Measurements from ENCODE around the gene RARRES1. TPM values are rescaled to one million over a fixed set of nuclear protein-coding genes. Genes with fewer than 3 reads are reported as not detected.

The RARRES1 gene
- total RNA-seq, 2 experiments from 2014 or later: not detected

DNA sequence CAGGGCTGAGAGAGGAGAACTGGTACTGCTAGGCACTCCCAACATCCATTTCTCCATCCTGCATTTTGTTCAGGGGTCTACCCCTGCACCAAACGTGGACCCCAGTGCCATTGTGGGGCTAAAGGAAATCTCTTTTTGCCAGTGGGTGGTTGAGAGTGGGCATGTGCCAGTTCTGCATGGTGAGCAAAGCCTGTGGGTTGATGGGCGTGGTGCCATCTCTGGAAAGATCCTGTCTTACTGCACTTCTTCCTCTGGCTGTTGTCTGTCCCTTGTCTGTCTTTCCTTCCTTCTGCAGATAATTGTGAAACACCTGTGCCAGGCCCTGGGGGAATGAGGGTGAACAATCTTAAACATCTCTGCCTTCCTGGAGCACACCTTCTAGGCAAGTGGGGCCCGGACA, 1.4 kb upstream of the RARRES1 start:
- H3K79me2 ChIP-seq (ENCODE audit: insufficient read depth, low read depth, low read length): no peaks in the 10 kb centered on the region

DNA sequence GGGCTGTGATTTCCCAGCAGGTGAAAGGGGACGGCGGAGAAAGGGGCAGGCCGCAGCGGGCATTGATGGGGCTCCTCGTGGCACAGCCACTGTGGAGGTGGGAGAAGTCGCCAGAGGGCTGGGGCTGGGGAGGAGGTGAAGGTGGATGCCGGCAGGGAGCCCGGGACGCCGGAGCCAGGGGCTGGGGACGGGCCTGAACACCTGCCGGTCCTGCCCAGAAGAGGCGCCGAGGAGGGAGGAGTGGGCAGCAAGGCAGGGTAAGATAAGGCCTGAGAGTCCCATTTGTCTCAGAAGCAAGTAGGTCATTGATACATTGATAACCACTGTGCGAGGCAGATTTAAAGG, 571 bp upstream of the RARRES1 start:
- no peaks in the 10 kb centered on the region for H4K20me1 ChIP-seq (ENCODE audit: insufficient read depth, low read length)
- H3K27ac ChIP-seq (ENCODE audit: low read depth, low read length, poor library complexity, severe bottlenecking): no peak overlapping the region
- no peak overlapping the region for H2AFZ ChIP-seq (ENCODE audit: low read length)
- TF ChIP-seq, protein P1, sequence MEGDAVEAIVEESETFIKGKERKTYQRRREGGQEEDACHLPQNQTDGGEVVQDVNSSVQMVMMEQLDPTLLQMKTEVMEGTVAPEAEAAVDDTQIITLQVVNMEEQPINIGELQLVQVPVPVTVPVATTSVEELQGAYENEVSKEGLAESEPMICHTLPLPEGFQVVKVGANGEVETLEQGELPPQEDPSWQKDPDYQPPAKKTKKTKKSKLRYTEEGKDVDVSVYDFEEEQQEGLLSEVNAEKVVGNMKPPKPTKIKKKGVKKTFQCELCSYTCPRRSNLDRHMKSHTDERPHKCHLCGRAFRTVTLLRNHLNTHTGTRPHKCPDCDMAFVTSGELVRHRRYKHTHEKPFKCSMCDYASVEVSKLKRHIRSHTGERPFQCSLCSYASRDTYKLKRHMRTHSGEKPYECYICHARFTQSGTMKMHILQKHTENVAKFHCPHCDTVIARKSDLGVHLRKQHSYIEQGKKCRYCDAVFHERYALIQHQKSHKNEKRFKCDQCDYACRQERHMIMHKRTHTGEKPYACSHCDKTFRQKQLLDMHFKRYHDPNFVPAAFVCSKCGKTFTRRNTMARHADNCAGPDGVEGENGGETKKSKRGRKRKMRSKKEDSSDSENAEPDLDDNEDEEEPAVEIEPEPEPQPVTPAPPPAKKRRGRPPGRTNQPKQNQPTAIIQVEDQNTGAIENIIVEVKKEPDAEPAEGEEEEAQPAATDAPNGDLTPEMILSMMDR (conservative IDR thresholded peaks at IDR 0.05; ENCODE audit: low read length): no peak
- TF ChIP-seq EZH2phosphoT487 (IDR thresholded peaks at IDR 0.05; ENCODE audit: borderline replicate concordance, low read depth, low read length): no peak
- peaks cover 3% of the 10 kb centered on the region; the same call in 1 of the 2 replicates for H3K36me3 ChIP-seq (ENCODE audit: insufficient read depth, low read length)
- no peaks in the 10 kb centered on the region for H3K4me1 ChIP-seq (ENCODE audit: insufficient read depth, low read length, poor library complexity, severe bottlenecking)
- H3K79me2 ChIP-seq (ENCODE audit: insufficient read depth, low read depth, low read length): no peaks in the 10 kb centered on the region
- no TSS peak for BruUV-seq (replicated peaks)
- no peak for DNase-seq (ENCODE audit: low spot score)
- CTCF ChIA-PET (ENCODE audit: unreplicated experiment): no interaction called here
- peaks cover 10% of the 10 kb centered on the region for H3K9me3 ChIP-seq (ENCODE audit: low read length)
- POLR2A ChIA-PET: no interaction called here
- intact Hi-C loops (cut with micrococcal nuclease; ENCODE audit: unreplicated experiment): no loop called here
- H3K4me3 ChIP-seq (ENCODE audit: low read depth, low read length, poor library complexity, severe bottlenecking): no peak overlapping the region
- no peak overlapping the region for H3K4me2 ChIP-seq (ENCODE audit: low read length)
- no peaks in the 10 kb centered on the region for H3K9me2 ChIP-seq (ENCODE audit: insufficient read depth, low read length)

More for the DNA sequence above, 1.4 kb upstream of the RARRES1 start:
- CTCF ChIA-PET (ENCODE audit: unreplicated experiment): no interaction called here
- intact Hi-C loops (cut with micrococcal nuclease; ENCODE audit: unreplicated experiment): no loop called here
- Histone ChIP-seq H2AFZ (ENCODE audit: low read length) (no peak overlapping the region), H3K36me3 (ENCODE audit: insufficient read depth, low read length) (peaks cover 3% of the 10 kb centered on the region; the same call in 1 of the 2 replicates), H3K27ac (ENCODE audit: low read depth, low read length, poor library complexity, severe bottlenecking) (no peak overlapping the region), H3K9me3 (ENCODE audit: low read length) (peaks cover 10% of the 10 kb centered on the region), H3K9me2 (ENCODE audit: insufficient read depth, low read length) (no peaks in the 10 kb centered on the region), H3K4me3 (ENCODE audit: low read depth, low read length, poor library complexity, severe bottlenecking) (no peak overlapping the region), H4K20me1 (ENCODE audit: insufficient read depth, low read length) (no peaks in the 10 kb centered on the region), H3K4me1 (ENCODE audit: insufficient read depth, low read length, poor library complexity, severe bottlenecking) (no peaks in the 10 kb centered on the region), H3K4me2 (ENCODE audit: low read length) (no peak overlapping the region)
- no TSS peak for BruUV-seq (replicated peaks)
- POLR2A ChIA-PET: no interaction called here
- no peak for DNase-seq (ENCODE audit: low spot score)
- no peak for TF ChIP-seq EZH2phosphoT487 (IDR thresholded peaks at IDR 0.05; ENCODE audit: borderline replicate concordance, low read depth, low read length)
- TF ChIP-seq, protein P1 (conservative IDR thresholded peaks at IDR 0.05; ENCODE audit: low read length): no peak

- H3K4me2 ChIP-seq (ENCODE audit: low read length): peak overlapping the region; percentile 5; the same call in 1 of the 2 replicates
- intact Hi-C loops (cut with micrococcal nuclease; ENCODE audit: unreplicated experiment): no loop called here
- H3K36me3 ChIP-seq (ENCODE audit: insufficient read depth, low read length): peaks cover 3% of the 10 kb centered on the region; the same call in 1 of the 2 replicates
- no peak overlapping the region for H3K27ac ChIP-seq (ENCODE audit: low read depth, low read length, poor library complexity, severe bottlenecking)
- no peaks in the 10 kb centered on the region for H3K9me2 ChIP-seq (ENCODE audit: insufficient read depth, low read length)
- no peaks in the 10 kb centered on the region for H3K79me2 ChIP-seq (ENCODE audit: insufficient read depth, low read depth, low read length)
- ChIA-PET POLR2A (interaction anchor here (0.7 kb wide), 1 partner anchor 25 kb away, joined by 6 read pairs; no protein-coding TSS in a partner anchor), CTCF (ENCODE audit: unreplicated experiment) (no interaction called here)
- no peaks in the 10 kb centered on the region for H4K20me1 ChIP-seq (ENCODE audit: insufficient read depth, low read length)
- H3K9me3 ChIP-seq (ENCODE audit: low read length): peaks cover 10% of the 10 kb centered on the region
- DNase-seq (ENCODE audit: low spot score): no peak
- TF ChIP-seq, protein P1 (conservative IDR thresholded peaks at IDR 0.05; ENCODE audit: low read length): no peak
- TF ChIP-seq EZH2phosphoT487 (IDR thresholded peaks at IDR 0.05; ENCODE audit: borderline replicate concordance, low read depth, low read length): no peak
- H3K4me1 ChIP-seq (ENCODE audit: insufficient read depth, low read length, poor library complexity, severe bottlenecking): peaks cover 5% of the 10 kb centered on the region
- no peak overlapping the region for H2AFZ ChIP-seq (ENCODE audit: low read length)
- BruUV-seq (replicated peaks): no TSS peak
- H3K4me3 ChIP-seq (ENCODE audit: low read depth, low read length, poor library complexity, severe bottlenecking): no peak overlapping the region
Measured at GRCh38 chr3:158731486-158731885, 771 bp downstream of the RARRES1 start.
